GM10847 (cell line): ENCODE results near the gene REEP6.

Experiments
- POLR2A ChIP-seq: IDR thresholded peaks from 2 replicates; pipeline ENCODE4 v1.6.1; 2011; ENCODE audit not compliant: insufficient read length; ENCODE audit errors: extremely low read depth

REEP6 gene

DNA sequence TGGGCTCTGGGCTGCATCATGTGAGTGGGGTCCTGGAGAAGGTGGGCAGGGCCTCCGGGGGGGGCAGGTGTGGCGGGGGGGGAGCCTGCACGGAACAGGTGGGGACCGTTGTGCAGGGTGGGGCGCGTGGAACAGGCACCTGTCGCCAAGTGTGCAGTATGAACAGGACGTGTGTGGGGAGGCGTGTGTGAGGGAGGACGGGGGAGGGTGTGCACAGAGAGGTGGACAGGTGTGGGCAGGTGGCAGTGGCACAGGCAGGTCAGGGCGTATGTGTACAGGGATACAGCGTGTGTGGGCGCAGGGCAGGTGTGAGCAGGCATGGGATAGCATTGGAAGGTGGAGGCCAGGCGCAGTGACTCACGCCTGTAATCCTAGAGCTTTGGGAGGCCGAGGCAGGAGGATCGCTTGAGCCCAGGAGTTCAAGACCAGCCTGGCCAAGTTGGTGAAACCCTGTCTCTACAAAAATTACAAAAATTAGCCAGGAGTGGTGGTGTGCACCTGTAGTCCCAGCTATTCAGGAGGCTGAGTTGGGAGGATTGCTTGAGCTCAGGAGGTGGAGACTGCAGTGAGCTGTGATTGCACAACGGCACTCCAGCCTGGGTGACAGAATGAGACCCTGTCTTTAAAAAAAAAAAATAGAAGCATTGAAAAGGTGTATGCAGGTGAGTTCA is 36.1 kb downstream of the REEP6 start:
- no peak for TF ChIP-seq POLR2A

DNA sequence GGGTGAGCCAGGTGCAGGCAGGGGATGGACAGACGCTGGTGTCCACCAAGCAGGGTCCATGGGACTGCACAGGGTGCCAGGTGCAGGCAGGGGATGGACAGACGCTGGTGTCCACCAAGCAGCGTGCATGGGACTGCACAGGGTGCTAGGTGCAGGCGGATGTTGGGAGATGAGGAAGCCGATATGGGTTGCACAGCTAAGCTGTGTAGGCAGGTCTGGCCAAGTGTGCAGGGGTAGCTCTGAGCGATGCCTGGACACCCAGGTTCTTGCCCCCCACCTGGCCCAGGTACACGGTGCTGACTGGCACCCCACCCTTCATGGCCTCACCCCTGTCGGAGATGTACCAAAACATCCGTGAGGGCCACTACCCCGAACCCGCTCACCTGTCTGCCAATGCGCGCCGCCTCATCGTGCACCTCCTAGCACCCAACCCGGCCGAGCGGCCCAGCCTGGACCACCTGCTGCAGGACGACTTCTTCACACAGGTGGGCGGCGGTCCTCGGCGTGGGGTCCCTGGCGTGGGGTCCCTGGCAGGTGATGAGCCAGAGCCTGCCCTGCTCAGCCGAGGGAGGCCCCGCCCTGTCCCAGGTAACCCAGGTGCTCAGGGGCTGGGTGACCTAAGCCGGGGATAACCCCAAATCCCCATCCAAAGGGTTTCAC is 36.8 kb downstream of the REEP6 start:
- TF ChIP-seq POLR2A = no peak

DNA sequence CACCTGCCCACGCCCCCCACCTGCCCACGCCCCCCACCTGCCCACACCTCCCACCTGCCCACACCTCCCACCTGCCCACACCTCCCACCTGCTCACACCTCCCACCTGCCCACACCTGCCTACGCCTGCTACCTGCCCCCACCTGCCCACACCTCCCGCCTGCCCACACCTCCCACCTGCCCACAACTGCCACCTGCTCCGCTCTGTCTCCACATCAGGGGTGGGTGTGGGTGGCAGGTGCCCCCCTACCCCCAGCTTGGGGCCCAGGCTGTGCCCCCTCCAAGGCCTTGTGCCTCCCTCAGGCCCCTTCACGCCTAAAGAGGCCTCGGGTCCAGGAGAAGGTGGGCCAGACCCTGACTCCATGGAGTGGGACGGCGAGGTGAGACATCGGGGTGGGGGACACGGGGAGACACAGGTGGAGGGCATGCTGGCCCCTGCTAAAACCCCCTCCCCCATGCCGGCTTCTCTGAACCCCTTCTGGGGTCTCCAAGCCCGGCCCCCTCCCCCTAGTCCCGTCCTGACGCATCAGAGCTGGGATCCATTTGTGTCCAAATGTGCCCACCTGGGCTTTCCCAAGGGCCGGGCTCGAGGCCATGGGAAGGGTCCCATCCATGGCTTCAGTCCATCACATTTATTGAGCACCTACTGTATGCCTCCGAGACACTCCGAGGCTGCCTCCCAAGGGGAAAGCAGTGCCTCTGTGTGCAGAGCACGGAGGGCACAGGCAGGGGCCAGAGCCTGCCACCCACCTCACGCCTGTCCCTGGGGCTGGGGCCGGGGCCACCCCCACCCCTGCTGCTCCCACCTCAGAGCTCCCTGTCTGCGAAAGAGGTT is 37.8 kb downstream of the REEP6 start:
- TF ChIP-seq POLR2A = no peak

DNA sequence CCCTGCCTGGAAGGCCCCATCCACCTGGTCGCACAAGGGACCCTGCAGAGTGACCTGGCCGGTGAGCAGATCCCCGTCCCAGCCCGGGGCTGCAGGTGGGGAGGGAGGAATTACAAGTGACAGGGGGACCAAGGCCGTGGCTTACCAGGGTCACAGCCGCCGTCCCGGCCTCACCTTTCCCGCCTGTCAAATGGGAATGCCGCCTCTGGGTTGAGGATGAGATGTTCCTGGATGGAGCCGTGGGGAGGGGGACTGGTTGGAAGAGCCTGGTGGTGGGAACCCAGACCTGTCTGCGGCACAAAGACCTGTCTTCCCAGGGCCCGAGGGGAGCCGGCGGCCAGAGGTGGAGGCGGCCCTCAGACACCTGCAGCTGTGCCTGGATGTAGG is 38.4 kb downstream of the REEP6 start:
- TF ChIP-seq POLR2A = no peak

DNA sequence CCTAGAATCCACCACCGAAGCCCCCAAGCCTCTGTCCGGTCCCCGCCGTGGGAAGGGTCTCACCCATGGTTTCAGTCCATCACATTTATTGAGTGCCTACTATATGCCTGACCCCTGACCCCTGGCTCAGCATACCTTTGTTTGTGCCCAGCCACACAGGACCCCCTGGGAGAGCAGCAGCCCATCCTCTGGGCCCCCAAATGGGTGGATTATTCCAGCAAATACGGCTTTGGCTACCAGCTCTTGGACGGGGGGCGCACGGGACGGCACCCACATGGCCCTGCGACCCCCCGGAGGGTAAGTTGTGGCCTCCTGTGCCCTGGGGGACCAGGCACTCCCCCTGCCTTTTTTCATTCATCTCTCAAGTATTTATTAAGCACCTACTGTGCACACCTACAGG is 40.6 kb downstream of the REEP6 start:
- no peak for TF ChIP-seq POLR2A

DNA sequence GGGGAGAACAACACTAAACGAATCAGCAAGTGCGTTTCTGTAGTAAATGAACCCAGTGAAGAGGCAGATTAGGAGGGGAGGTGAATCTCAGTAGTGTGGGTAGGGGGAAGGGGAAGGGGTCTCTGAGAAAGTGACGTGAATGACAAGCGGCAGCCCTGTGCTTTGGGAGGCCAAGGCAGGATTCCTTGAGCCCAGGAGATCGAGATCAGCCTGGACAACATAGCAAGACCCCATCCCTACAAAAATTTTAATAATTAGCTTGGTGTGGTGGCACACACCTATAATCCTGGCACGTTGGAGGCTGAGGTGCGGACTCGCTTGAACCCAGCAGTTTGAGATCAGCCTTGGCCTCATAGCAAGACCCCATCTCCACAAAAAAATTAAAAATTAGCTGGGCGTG is 41.0 kb downstream of the REEP6 start:
- TF ChIP-seq POLR2A = no peak

DNA sequence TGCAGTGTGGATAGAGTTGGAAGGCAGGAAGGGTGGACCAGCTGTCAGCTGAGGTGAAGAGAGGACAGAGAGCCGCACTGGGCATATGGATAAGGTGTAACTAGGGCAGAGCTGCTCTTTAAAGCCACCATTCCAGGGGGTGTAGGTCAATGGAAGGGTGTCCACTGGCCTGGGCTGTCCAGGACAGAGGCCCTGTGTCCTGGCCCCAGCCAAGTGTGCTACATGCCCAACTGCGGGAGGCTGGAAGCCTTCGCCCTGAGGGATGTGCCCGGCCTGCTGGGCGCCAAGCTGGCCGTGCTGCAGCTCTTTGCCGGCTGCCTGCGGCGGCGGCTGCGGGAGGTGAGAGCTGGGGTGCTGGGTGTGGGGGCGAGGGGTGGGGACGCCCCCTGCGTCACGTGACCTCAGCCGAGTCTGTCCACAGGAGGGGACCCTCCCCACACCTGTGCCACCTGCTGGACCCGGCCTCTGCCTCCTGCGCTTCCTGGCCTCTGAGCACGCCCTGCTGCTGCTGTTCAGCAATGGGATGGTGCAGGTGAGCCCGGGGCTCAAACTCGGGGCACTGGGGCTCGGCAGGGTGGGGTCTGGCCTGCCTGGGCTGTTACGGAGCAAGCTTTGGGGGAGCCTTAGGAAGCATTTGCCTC is 42.6 kb downstream of the REEP6 start:
- TF ChIP-seq POLR2A = no peak

DNA sequence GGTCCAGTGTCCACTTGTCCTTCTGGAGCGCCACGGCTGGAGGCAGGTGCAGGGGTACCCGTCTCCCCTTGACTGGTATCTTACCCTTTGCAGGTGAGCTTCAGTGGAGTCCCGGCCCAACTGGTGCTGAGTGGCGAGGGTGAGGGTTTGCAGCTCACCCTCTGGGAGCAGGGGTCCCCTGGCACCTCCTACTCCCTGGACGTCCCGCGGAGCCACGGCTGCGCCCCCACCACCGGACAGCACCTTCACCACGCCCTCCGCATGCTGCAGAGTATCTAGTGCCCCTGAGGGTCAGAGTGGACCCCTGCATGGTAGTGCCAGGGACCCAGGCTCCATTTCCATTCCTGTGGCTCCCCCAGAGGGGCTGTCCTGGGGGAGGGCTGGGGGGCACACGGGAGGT is 44.0 kb downstream of the REEP6 start:
- no peak for TF ChIP-seq POLR2A

DNA sequence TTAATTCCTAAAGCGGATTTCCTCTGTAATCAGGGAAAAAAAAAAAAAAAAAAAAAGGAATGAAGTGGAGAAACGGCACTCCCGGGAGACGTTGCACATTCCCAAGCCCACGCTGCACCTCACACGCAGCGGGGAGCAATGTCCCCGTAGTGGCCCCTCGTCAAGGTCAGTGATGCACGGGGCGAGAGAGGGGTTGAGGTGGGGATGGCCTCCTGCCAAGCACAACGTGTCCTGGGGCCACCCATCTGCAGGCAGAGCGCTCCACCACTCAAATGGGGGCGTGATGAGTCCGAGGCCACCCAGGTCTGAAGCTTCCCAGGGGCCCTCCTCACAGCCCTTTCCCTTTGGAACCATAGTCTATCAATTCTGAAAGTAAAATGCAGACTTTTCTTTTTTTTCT is 48.0 kb downstream of the REEP6 start:
- no peak for TF ChIP-seq POLR2A

DNA sequence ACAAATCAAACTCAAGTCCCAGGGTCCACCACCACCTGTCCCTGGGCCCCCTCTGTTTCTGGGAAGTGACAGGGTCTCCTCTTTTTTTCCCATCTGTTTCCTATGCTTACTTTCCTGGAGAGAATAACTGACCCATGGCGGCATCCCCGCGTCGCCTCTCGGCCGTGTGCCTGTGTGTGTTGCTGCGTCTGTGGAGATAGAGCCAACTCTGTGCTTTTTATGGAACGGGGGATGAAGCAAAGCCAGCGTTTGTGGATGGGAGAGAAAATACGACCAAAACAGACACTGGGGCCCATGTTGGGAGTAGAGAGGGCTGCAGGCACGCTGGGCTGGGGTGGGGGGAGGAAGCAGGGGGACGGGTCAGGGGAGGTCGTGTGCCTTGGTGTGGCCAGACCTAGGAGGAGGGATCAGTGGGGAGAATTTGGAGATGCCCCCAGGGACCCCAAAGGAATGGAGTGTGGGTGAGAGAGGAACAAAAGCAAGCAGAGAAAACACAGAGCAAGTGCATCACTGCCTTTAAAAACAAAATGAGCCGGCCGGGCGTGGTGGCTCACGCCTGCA is 49.5 kb downstream of the REEP6 start:
- no peak for TF ChIP-seq POLR2A
